ENCODE data around the gene SLC25A21.
"Not testable (repeated sequence)": the region's sequence is repeated elsewhere in the genome, so short reads cannot be mapped to it uniquely, and the experiment has no call there.

- not testable (repeated sequence) for TF ChIP-seq ZNF512 (CRISPR knock-in tag; IDR thresholded peaks at IDR 0.05); POLR2A (IDR thresholded peaks at IDR 0.05; ENCODE audit: insufficient read depth in 1 of 2, low read depth in 2 of 2, low read length in 2 of 2); ZSCAN22 (CRISPR knock-in tag; IDR thresholded peaks at IDR 0.05); ZNF207 (IDR thresholded peaks at IDR 0.05; ENCODE audit: borderline replicate concordance); ZNF362 (CRISPR knock-in tag; IDR thresholded peaks at IDR 0.05; ENCODE audit: borderline replicate concordance); JUN (CRISPR knock-in tag; IDR thresholded peaks at IDR 0.05); GATAD2A (CRISPR knock-in tag; IDR thresholded peaks at IDR 0.05); RARA (CRISPR knock-in tag; IDR thresholded peaks at IDR 0.05); CTCF (CRISPR knock-in tag; IDR thresholded peaks at IDR 0.05); SNAPC2 (CRISPR knock-in tag; IDR thresholded peaks at IDR 0.05); RNF219 (CRISPR knock-in tag; IDR thresholded peaks at IDR 0.05); ZBTB33 (CRISPR knock-in tag; IDR thresholded peaks at IDR 0.05); SMARCC2 (IDR thresholded peaks at IDR 0.05)
These were observed 10.1 kb downstream of the SLC25A21 start for GRCh38 chr14:37162307-37162706.
